ENCODE data around the gene FHIT.

- no peak for TF ChIP-seq CTCF (conservative IDR thresholded peaks at IDR 0.05; ENCODE audit: low read depth, low read length)
- TF ChIP-seq CHD1 (IDR thresholded peaks at IDR 0.05; ENCODE audit: low read depth, low read length): no peak
- TF ChIP-seq POLR2A (IDR thresholded peaks at IDR 0.05; ENCODE audit: low read depth, low read length): no peak
- no peak for TF ChIP-seq MXI1 (IDR thresholded peaks at IDR 0.05; ENCODE audit: borderline replicate concordance, low read depth, low read length)
- TF ChIP-seq MAFK (IDR thresholded peaks at IDR 0.05; ENCODE audit: low read depth, low read length): no peak
- no peak for TF ChIP-seq MAZ (IDR thresholded peaks at IDR 0.05; ENCODE audit: borderline replicate concordance, low read depth, low read length)
- TF ChIP-seq CEBPB (IDR thresholded peaks at IDR 0.05; ENCODE audit: low read depth, low read length): no peak
- no peak for TF ChIP-seq NFE2L2 (IDR thresholded peaks at IDR 0.05; ENCODE audit: low read depth, low read length)
- TF ChIP-seq FOS (IDR thresholded peaks at IDR 0.05; ENCODE audit: low read depth, low read length): no peak
- no peak for TF ChIP-seq RFX5 (IDR thresholded peaks at IDR 0.05; ENCODE audit: low read depth, low read length)
Observed at GRCh38 chr3:59777667-59778077, 1473.6 kb downstream of the FHIT start.
